NCI-H226 (cell line): ENCODE results near the gene ACSS1.
A peak's percentile ranks its signal among the peaks of the same experiment; 100 is the strongest.

ENCODE experiments used
- DNase-seq: peaks from one replicate; pipeline ENCODE4 v3.0.0-alpha.2; 2015

The ACSS1 gene

DNA sequence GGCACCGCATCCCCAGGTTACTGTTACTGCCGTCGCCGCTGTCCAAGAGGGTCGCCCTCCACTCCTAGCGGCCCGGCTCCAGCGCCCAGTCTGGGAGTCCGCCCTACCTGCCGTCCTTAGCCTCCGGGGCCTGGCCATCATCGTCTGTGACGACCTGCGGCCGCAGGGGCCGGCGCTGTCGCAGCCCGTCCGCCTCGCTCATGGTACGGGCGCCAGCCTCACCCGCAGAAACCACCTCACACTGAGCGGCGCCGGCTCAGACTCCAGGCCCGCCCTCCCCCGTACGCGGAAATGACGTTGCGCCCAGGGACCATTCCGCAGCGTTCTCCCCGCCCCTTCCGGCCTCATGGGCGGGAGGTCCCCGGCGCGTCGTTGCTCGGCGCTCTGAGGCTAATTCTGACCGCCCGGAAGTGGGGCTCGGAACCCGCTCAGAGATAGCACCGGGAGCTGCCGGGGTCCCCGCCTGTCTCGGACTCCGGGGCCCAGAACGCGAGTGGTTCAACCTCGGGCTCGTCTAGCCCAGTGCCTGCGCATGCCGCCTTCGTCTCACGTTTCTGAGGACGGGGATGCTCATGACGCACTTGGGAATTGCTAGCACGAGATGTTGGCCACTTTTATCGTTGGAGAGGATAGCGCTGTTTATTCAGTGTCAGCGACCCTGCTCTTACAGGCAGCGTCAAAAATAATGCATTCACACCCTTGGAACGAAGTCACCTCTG lies 65.3 kb downstream of the ACSS1 start, which contains the start of gene APMAP:
APMAP (minus strand) TSS at position 265 of the 719 bp plus-strand sequence; CDS start at position 202, 63 bp downstream.
- peak; percentile 91 for DNase-seq

DNA sequence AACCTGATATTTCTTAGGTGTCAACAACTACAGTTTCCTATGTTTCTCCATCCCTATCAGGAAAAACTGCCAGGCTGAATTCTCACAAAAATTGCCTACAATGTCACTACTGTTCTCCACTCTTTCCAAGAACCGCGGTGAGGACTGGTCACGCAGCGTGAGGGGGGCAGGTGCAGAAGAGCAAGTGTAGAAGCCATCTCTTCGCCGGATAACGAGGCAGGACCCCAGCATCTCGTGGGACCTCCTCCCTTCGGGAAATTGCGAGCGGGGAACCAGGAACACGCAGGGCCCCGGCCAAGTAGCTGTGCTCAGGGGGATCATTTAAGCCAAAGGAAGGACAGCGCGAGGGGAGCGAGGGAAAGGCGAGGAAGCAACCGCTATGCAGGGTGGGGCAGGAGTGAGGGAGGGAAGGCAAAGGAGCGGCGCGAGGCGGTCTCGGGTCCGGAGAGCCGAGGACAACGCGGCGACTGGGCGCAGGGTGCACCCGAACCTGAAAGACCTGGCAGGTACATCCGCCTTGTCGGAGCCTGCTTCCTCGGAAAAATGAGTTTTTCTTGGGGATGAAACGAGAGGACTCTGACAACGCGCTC lies 65.9 kb downstream of the ACSS1 start:
- no peak for DNase-seq

DNA sequence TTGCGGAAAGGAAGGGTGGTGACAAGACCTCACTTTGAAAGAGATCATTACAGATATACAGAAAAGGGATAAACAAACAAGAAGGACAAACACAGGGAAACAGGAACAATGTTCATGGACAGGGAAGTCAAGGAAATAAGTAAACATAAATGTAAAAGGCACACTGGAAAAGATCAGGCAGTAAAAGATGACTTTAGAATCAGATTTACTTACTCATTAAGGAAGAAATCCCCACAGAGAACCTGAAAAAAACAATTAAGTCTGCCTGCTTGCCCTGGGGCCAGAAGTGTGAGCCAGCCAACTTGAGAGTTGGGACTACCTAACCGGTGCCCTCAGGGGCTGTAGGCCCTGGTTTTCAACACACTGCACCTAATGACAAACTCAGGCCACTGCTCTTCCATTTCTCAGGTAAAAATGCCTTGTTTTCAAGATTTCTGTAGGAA lies 67.1 kb downstream of the ACSS1 start:
- no peak for DNase-seq

DNA sequence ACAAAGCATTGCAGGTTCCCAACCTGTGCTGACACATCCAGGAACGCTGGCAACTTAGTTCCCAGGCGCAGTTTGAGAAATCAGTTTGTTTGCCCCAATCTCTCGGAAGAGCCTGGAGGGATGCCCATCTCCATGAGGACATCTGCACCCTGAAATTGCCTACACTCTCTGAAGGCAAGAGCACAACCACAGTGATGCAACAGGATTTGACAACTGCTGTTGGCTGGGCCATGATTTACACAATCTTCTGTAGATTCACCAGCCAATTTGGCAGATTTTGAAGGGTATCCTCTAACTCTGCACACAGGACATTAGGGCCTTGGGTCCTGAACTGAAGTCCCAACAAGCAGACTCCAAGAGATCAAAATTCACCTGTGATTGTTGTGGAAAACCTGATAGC lies 68.8 kb downstream of the ACSS1 start:
- no peak for DNase-seq

DNA sequence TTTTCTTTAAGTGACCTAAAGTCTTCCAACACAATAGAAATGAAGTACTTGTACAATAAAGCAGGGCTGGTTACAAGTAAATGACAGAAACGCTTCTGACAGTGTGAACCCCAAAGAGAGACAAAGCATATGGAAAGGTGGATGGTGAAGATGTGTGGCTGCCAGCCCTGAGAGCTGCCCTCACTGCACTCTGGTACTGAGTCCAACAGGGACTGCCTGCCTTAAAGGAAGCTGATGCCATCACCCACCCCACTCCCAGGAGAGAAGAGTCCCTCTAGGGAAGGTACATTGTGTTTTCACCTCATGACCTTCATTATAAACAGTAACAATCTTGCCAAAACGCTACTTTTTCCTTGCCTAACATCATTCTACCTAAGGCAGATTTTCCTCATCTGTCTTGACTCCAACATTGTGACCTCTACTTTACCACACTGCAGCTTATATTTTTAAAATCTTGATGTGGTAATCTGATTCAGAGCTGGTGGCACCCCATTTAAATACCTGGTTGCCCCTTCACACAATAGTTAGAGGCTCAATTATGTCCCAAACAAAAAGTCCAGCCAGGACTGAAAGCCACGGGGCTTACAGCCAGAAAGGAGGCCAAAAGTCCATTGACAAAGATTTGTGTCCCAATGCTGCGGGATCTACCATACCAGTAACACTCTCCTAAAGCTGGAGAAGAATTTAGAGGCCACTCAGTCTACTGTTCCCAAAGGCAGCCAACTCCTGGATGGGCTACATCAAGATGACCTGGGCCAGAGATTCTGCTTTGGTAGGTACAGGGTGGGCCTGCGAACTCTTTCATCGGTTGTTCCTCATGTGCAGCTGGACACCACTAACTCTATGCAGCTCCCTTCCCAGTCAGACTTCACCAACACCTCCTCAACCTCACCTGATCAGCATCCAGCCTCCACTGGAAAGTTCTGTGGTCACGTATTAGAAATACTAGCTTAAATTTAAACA lies 69.8 kb downstream of the ACSS1 start:
- no peak for DNase-seq

DNA sequence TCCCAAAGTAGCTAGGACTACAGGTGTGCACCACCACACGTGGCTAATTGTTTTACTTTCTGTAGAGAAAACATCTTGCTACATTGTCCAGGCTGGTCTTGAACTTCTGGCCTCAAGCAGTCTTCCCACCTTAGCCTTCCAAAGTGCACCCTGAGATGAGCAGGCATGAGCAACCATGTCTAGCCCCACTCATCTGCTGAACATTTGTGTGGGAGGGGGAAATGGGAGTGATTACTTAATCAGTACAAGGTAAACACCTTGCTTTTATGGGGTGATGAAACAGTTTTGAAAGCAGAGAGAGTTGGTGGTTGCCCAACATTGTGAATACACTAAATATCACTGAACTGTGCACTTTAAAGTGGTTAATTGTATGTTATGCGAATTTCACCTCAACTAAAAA lies 70.7 kb downstream of the ACSS1 start:
- peak; percentile 13 for DNase-seq

GRCh38 chr20:24986436-24987015 lies 71.4 kb downstream of the ACSS1 start:
- no peak for DNase-seq

- DNase-seq = no peak
Observed at GRCh38 chr20:24985802-24986201, 72.1 kb downstream of the ACSS1 start.

- DNase-seq = no peak
Observed at GRCh38 chr20:24984961-24985640, 72.8 kb downstream of the ACSS1 start.

GRCh38 chr20:24983896-24984295 lies 74.0 kb downstream of the ACSS1 start:
- DNase-seq = no peak

DNA sequence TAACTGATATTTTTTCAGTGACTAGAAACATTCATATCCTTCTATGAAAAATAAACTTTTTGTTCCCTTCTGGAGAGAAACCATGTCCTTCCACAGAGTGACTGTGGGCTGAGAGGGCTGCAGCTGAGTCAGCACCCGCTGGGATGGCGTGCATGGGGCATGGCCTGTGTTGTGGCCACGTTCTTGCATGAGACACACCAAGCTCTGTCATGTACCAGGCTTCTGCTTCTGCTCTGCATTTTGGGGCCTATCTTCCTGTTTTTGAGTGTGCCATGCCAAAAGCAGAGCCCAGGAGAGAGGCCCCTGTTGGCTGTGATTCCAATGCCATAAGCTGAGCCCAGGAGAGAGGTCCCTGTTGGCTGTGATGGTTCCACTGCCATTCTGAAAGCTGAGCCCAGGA lies 76.1 kb downstream of the ACSS1 start:
- DNase-seq = no peak

GRCh38 chr20:24981282-24981681 lies 76.7 kb downstream of the ACSS1 start:
- DNase-seq = no peak

DNA sequence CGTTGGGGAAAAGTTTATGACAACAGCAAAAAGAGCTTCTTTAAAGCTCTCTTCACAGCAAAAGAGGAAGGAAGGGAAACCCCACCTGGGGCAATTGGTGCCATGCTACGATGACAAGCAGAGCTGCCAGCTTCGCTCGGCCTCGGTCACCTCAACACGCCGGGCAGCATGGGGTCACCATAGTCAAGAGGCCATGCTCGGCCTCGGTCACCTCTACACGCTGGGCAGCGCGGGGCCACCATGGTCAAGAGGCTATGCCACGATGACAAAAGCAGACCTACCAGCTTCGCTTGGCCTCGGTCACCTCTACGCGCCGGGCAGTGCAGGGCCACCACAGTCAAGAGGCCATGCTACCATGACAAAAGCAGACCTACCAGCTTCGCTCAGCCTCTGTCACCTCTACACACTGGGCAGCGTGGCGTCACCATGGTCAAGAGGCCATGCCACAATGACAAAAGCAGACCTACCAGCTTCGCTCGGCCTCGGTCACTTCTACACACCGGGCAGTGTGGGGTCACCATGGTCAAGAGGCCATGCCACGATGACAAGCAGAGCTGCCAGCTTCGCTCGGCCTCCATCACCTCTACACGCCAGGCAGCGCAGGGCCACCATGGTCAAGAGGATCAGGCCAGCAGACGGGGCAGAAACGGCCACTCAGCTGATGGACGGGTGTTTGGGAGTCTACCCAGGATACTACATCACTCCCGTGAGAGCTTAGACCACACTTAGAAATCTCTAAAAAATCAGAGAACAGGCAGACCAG lies 77.5 kb downstream of the ACSS1 start:
- no peak for DNase-seq

- DNase-seq = no peak
Observed at GRCh38 chr20:24979036-24979960, 78.6 kb downstream of the ACSS1 start.

GRCh38 chr20:24978513-24978912 lies 79.4 kb downstream of the ACSS1 start:
- no peak for DNase-seq

GRCh38 chr20:24977797-24978196 lies 80.1 kb downstream of the ACSS1 start:
- DNase-seq = no peak

DNA sequence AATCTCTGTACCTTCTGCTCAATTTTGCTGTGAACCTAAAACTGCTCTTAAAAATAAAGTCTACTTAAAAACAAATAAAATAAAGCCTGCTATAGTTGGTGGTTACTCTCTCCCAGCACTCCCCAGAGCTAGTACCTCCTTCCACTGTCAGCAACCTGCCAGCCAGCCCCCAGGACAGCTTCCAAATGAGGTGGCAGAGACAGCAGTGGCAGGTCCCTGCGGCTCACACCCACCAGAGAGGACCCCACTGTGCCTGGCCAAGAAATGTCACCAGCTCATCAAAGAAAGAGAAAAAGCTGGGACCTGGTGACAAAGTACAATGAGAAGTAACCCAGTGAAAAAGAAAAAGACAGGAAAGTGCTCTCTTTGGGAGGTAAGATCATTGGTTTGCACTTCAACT lies 80.6 kb downstream of the ACSS1 start:
- DNase-seq = no peak

- DNase-seq = no peak
Observed at GRCh38 chr20:24972341-24972740, 85.6 kb downstream of the ACSS1 start.

- no peak for DNase-seq
Observed at GRCh38 chr20:24971376-24972101, 86.4 kb downstream of the ACSS1 start.

- no peak for DNase-seq
Observed at GRCh38 chr20:24970754-24971153, 87.2 kb downstream of the ACSS1 start.
